AG10803 (cell line): ENCODE measurements around the gene CREG1.

Experiments
- DNase-seq: peaks from one replicate; pipeline ENCODE4 v3.0.0; 2010; ENCODE audit warnings: low read depth
- H3K4me3 ChIP-seq: 2 replicates; pipeline ENCODE4 v1.5.1; 2011; ENCODE audit warnings: mild to moderate bottlenecking, low read length, control low read depth
- CTCF ChIP-seq: conservative IDR thresholded peaks from 2 replicates; pipeline ENCODE4 v1.5.1; 2011; ENCODE audit warnings: mild to moderate bottlenecking, low read length, control low read depth, inconsistent platforms

CREG1 gene

DNA sequence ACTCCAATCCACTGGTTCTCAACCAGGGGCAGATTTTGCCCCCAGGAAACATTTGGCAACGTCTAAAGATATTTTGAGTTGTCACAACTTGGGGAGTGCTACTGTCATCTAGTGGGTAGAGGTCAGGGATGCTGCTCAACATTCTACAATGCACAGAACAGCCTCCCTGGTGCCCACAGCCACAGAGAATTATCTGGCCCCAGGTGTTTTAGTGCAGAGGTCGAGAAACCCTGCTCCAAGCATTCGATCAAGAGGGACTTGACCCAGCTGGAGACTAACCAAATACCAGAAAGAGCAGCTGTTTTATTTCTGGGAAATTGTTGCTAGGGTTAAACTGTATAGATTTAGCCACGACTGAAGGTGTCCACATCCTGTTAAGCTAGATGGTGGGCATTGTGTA is 54.5 kb downstream of the CREG1 start:
- no peak overlapping the region for H3K4me3 ChIP-seq
- DNase-seq, result no peak
- no peak for TF ChIP-seq CTCF

GRCh38 chr1:167496797-167497619 is 56.6 kb downstream of the CREG1 start:
- no peak overlapping the region for H3K4me3 ChIP-seq
- TF ChIP-seq CTCF, result no peak
- no peak for DNase-seq

DNA sequence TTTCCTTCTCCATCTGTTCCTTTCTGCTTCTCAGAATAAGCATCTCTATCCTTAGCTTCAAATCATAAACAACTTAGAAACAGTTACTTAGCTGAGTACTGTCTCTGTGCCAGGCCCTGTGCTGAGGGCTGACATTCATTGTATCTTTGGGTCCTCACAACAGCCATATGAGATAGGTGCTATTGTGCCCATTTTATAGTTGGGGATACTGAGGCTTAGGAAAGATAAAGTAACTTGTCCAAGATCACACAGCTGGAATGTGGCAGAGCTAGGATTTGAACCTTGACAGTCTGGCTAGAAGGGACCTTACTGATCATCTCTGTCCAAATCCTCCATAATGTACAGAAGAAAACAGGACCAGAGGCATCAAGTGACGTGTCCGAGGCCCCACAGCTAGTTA is 60.2 kb downstream of the CREG1 start:
- H3K4me3 ChIP-seq, result no peak overlapping the region
- DNase-seq, result no peak
- no peak for TF ChIP-seq CTCF

- no peak overlapping the region for H3K4me3 ChIP-seq
- no peak for TF ChIP-seq CTCF
- DNase-seq, result no peak
Measured at GRCh38 chr1:167492481-167492910, 61.1 kb downstream of the CREG1 start.

DNA sequence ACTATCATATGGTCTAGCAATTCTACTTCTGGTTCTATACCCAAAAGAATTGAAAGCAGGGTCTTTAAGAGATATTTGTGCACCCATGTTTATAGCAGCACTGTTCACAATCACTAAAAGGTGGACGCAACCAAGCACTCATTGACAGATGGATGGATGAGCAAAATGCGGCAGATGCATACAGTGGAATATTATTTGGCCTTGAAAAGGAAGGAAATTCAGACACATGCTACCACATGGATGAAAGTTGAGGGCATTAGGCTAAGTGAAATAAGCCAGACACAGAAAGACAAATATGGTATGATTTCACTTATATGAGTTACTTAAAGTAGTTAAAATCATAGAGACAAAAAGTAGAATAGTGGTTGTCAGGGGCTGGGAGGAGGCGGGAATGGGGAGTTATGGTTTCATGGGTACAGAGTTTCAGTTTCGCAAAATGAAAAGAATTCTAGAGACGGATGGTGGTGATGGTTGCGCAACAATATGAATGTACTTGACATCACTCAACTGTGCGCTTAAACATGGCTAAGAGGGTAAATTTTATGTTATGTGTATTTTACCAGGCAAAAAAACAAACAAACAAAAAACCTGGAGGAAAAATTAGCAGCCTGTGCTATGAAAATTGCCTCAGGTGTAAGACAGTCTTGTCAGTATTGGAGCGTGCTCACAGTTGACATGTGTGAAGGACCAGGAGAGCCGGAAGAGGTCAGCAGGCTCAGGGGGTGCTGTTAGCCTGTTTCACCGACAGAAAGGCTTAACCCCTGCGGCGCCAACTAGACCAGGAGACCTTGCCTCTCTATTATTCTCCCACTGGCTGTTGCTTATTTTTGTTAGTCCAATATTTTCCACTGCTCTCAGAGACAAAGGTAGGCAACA is 61.7 kb downstream of the CREG1 start:
- TF ChIP-seq CTCF, result no peak
- H3K4me3 ChIP-seq, result no peak overlapping the region
- no peak for DNase-seq
